ENCODE data around the gene STRADB.

- TF ChIP-seq, protein P1, sequence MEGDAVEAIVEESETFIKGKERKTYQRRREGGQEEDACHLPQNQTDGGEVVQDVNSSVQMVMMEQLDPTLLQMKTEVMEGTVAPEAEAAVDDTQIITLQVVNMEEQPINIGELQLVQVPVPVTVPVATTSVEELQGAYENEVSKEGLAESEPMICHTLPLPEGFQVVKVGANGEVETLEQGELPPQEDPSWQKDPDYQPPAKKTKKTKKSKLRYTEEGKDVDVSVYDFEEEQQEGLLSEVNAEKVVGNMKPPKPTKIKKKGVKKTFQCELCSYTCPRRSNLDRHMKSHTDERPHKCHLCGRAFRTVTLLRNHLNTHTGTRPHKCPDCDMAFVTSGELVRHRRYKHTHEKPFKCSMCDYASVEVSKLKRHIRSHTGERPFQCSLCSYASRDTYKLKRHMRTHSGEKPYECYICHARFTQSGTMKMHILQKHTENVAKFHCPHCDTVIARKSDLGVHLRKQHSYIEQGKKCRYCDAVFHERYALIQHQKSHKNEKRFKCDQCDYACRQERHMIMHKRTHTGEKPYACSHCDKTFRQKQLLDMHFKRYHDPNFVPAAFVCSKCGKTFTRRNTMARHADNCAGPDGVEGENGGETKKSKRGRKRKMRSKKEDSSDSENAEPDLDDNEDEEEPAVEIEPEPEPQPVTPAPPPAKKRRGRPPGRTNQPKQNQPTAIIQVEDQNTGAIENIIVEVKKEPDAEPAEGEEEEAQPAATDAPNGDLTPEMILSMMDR (IDR thresholded peaks at IDR 0.05), result no peak
- TF ChIP-seq POLR2A (IDR thresholded peaks at IDR 0.05), result no peak
These were observed 15.4 kb upstream of the STRADB start for GRCh38 chr2:201436141-201436540.
